ENCODE measurements around the gene CCL19. TPM values are rescaled to one million over a fixed set of nuclear protein-coding genes. Genes with fewer than 3 reads are reported as not detected.

CCL19 gene
- total RNA-seq, 4 donors from 2014 or later: 3.6 TPM; not detected in 3

DNA sequence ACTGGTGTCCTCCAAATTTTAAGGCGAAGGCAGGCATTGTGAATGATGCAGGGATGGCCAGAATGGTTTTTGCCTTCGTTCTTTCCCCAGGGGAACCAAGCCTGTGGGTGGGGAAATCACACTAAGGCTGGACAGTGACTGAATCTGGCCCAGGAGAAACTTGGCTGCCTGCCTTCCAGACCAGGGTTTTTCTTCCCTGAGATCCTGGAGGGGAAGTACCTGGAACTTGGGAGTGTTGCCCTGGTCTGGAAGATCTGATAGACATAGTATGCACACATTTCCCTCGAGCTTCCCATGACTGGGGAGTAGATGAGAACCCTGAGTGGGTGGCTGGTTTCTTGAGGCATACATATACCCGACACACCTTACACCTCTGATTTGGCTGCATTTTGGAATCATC, 39.8 kb downstream of the CCL19 start:
- intact Hi-C loops (cut with DNase I; ENCODE audit: low total_unique reads): no loop called here
- WGBS, 2 donors: 31 to 39% methylated on average over 4 of the region's 4 CpGs
- no peak overlapping the region for H3K4me3 ChIP-seq (ENCODE audit: low read depth, poor library complexity, severe bottlenecking)
- TF ChIP-seq POLR2A (IDR thresholded peaks at IDR 0.05) (no peak), CTCF (IDR thresholded peaks at IDR 0.05) (no peak)
- DNase-seq (ENCODE audit: low spot score in 2 of 2): no peak

- WGBS, 2 donors: 46 to 73% methylated on average over 5 of the region's 5 CpGs
- TF ChIP-seq CTCF (IDR thresholded peaks at IDR 0.05): no peak
- TF ChIP-seq POLR2A (IDR thresholded peaks at IDR 0.05): no peak
- no peak overlapping the region for H3K4me3 ChIP-seq (ENCODE audit: low read depth, poor library complexity, severe bottlenecking)
- intact Hi-C loops (cut with DNase I; ENCODE audit: low total_unique reads): no loop called here
- no peak for DNase-seq (ENCODE audit: low spot score in 2 of 2)
These were observed 40.3 kb downstream of the CCL19 start for GRCh38 chr9:34650816-34651215.

DNA sequence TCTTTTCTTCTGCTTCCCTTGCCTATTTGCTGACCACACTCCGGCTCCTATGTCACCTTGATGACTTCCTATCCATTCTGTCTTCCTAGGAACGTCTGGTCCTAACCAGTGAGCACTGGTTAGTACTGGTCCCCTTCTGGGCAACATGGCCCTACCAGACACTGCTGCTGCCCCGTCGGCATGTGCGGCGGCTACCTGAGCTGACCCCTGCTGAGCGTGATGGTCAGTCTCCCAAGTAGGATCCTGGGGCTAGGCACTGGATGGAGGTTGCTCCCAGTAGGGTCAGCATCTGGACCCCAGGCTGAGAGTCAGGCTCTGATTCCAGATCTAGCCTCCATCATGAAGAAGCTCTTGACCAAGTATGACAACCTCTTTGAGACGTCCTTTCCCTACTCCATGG, 42.4 kb downstream of the CCL19 start:
- intact Hi-C loops (cut with DNase I; ENCODE audit: low total_unique reads): no loop called here
- no peak overlapping the region for H3K4me3 ChIP-seq (ENCODE audit: low read depth, poor library complexity, severe bottlenecking)
- WGBS, 2 donors: 90 to 93% methylated on average over 8 of the region's 8 CpGs
- TF ChIP-seq POLR2A (IDR thresholded peaks at IDR 0.05): no peak
- DNase-seq (ENCODE audit: low spot score in 2 of 2): no peak

DNA sequence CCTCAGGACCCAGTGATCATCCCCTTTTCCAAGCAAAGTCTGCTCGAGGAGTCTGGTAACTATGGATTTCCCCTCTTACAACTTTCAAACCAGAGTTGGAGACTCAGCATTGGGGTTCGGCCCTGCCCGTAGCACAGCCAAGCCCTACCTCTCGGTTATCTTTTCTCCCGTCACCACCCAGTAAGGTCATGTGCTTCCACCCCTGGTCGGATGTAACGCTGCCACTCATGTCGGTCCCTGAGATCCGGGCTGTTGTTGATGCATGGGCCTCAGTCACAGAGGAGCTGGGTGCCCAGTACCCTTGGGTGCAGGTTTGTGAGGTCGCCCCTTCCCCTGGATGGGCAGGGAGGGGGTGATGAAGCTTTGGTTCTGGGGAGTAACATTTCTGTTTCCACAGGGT, 43.4 kb downstream of the CCL19 start:
- peak overlapping the region; percentile 58 for H3K4me3 ChIP-seq (ENCODE audit: low read depth, poor library complexity, severe bottlenecking)
- no peak for DNase-seq (ENCODE audit: low spot score in 2 of 2)
- TF ChIP-seq CTCF (IDR thresholded peaks at IDR 0.05) (no peak), POLR2A (IDR thresholded peaks at IDR 0.05) (no peak)
- intact Hi-C loops (cut with DNase I; ENCODE audit: low total_unique reads): no loop called here
- 37 to 40% methylated on average over 10 of the region's 10 CpGs for WGBS, 2 donors

DNA sequence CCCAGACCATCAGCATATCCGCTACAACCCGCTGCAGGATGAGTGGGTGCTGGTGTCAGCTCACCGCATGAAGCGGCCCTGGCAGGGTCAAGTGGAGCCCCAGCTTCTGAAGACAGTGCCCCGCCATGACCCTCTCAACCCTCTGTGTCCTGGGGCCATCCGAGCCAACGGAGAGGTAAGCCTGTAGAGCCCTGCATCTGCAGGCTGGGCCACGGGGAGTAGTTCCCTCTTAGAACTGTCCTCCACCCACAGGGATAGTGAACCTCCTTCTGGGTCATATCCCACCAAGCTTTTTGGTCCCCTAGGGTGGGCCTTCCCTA, 44.0 kb downstream of the CCL19 start:
- H3K4me3 ChIP-seq (ENCODE audit: low read depth, poor library complexity, severe bottlenecking): peak overlapping the region; percentile 58
- 0 to 3% methylated on average over 5 to 8 of the region's 8 CpGs for WGBS, 2 donors
- no peak for DNase-seq (ENCODE audit: low spot score in 2 of 2)
- TF ChIP-seq CTCF (IDR thresholded peaks at IDR 0.05) (no peak), POLR2A (IDR thresholded peaks at IDR 0.05) (no peak)
- intact Hi-C loops (cut with DNase I; ENCODE audit: low total_unique reads): no loop called here

- DNase-seq (ENCODE audit: low spot score in 2 of 2): peak; percentile 92 to 99
- intact Hi-C loops (cut with DNase I; ENCODE audit: low total_unique reads): no loop called here
- 5 to 7% methylated on average over 28 to 39 of the region's 43 CpGs for WGBS, 2 donors
- TF ChIP-seq POLR2A (IDR thresholded peaks at IDR 0.05): no peak
- TF ChIP-seq CTCF (IDR thresholded peaks at IDR 0.05): peak in 1 of 3 donors; percentile 30
- peak within 1 kb of the TSS; percentile 58 for H3K4me3 ChIP-seq (ENCODE audit: low read depth, poor library complexity, severe bottlenecking)
These were observed 44.6 kb downstream of the CCL19 start, which contains the start of gene GALT for GRCh38 chr9:34646211-34647083. Gene GALT (plus strand): TSS chr9:34646675. CDS start chr9:34646705, 30 bp downstream.

Measured in lower leg skin (tissue), 4 donors.